Anterior cingulate cortex (tissue), 58 donors: ENCODE measurements around the gene POU3F3.

Source experiments
- DNase-seq, 58 donors: peaks; one replicate each; lab custom pipeline; 2025; lab: John Stamatoyannopoulos, UW

The POU3F3 gene

GRCh38 chr2:104853534-104854497 is at the start of gene POU3F3:
TSS of gene POU3F3 (plus strand) at chr2:104854115. CDS start at chr2:104855511, 1,396 bp downstream.
- DNase-seq, result peak; percentile 83 to 100 (median 99)

GRCh38 chr2:104804148-104804890 is 49.6 kb upstream of the POU3F3 start:
- peak in 3 of 58 donors; percentile 6 to 13 (median 7) for DNase-seq

- DNase-seq, result no peak
Measured at GRCh38 chr2:104812286-104812685, 41.6 kb upstream of the POU3F3 start.

- no peak for DNase-seq
Measured at GRCh38 chr2:104816143-104816542, 37.8 kb upstream of the POU3F3 start.

GRCh38 chr2:104818264-104818663 is 35.7 kb upstream of the POU3F3 start:
- peak in 3 of 58 donors; percentile 4 to 36 (median 8) for DNase-seq

- no peak for DNase-seq
Measured at GRCh38 chr2:104820126-104820525, 33.8 kb upstream of the POU3F3 start.

- DNase-seq, result no peak
Measured at GRCh38 chr2:104825124-104825865, 28.6 kb upstream of the POU3F3 start.

GRCh38 chr2:104826016-104826415 is 27.9 kb upstream of the POU3F3 start:
- no peak for DNase-seq

- DNase-seq, result no peak
Measured at GRCh38 chr2:104831742-104832141, 22.2 kb upstream of the POU3F3 start.

GRCh38 chr2:104834431-104835153 is 19.3 kb upstream of the POU3F3 start:
- DNase-seq, result peak in 44 of 58 donors; percentile 20 to 91 (median 66)

- peak in 22 of 58 donors; percentile 9 to 70 (median 38) for DNase-seq
Measured at GRCh38 chr2:104836265-104836664, 17.6 kb upstream of the POU3F3 start.

- DNase-seq, result no peak
Measured at GRCh38 chr2:104836841-104837240, 17.1 kb upstream of the POU3F3 start.

GRCh38 chr2:104840156-104840555 is 13.8 kb upstream of the POU3F3 start:
- no peak for DNase-seq

GRCh38 chr2:104840893-104841585 is 12.9 kb upstream of the POU3F3 start:
- DNase-seq, result no peak

GRCh38 chr2:104841744-104842143 is 12.2 kb upstream of the POU3F3 start:
- no peak for DNase-seq

GRCh38 chr2:104844807-104845551 is 8.9 kb upstream of the POU3F3 start:
- DNase-seq, result peak in 48 of 58 donors; percentile 38 to 86 (median 70)

GRCh38 chr2:104845552-104845931 is 8.4 kb upstream of the POU3F3 start:
- DNase-seq, result peak in 3 of 58 donors; percentile 43 to 54 (median 43)
